Fibroblast of pulmonary artery (primary cell): ENCODE measurements around the gene KARS1.
"Not testable (repeated sequence)": the region's sequence is repeated elsewhere in the genome, so short reads cannot be mapped to it uniquely, and the experiment has no call there.

Experiments used
- DNase-seq: peaks from one replicate; pipeline ENCODE4 v3.0.0-alpha.2; 2010; ENCODE audit warnings: low read depth
- H3K4me3 ChIP-seq: replicated peaks from 2 replicates; pipeline ENCODE4 v1.5.1; 2011; ENCODE audit warnings: low read depth, mild to moderate bottlenecking, control low read depth, low read length, moderate library complexity
- CTCF ChIP-seq: IDR thresholded peaks from 2 replicates; pipeline ENCODE4 v1.5.1; 2011; ENCODE audit warnings: mild to moderate bottlenecking, control low read depth, low read length, inconsistent platforms; ENCODE audit errors: missing control alignments

KARS1 gene

GRCh38 chr16:75599452-75600277 lies 47.8 kb downstream of the KARS1 start:
- no peak for DNase-seq
- no peak for TF ChIP-seq CTCF
- no peak overlapping the region for H3K4me3 ChIP-seq

GRCh38 chr16:75593825-75594820 lies 53.3 kb downstream of the KARS1 start:
- TF ChIP-seq CTCF, result no peak
- H3K4me3 ChIP-seq, result no peak overlapping the region
- DNase-seq, result peak; percentile 46

GRCh38 chr16:75593308-75593707 lies 54.2 kb downstream of the KARS1 start:
- TF ChIP-seq CTCF, result no peak
- no peak for DNase-seq
- H3K4me3 ChIP-seq, result no peak overlapping the region

- peak; percentile 50 for DNase-seq
- H3K4me3 ChIP-seq, result not testable (repeated sequence)
Measured at GRCh38 chr16:75591927-75592326, 55.5 kb downstream of the KARS1 start.

- H3K4me3 ChIP-seq, result peak overlapping the region; percentile 19
- TF ChIP-seq CTCF, result peak; percentile 29
- DNase-seq, result peak; percentile 83
Measured at GRCh38 chr16:75590920-75591843, 56.3 kb downstream of the KARS1 start.

- H3K4me3 ChIP-seq, result no peak overlapping the region
- DNase-seq, result no peak
- TF ChIP-seq CTCF, result no peak
Measured at GRCh38 chr16:75589306-75589705, 58.2 kb downstream of the KARS1 start.

- no peak for DNase-seq
- TF ChIP-seq CTCF, result no peak
- no peak overlapping the region for H3K4me3 ChIP-seq
Measured at GRCh38 chr16:75588716-75589115, 58.7 kb downstream of the KARS1 start.
